HG02678 (cell line): ENCODE measurements around the gene LRP8.

Experiments used
- ATAC-seq: cut with Tn5 transposase; IDR thresholded peaks from one replicate; pipeline ENCODE4 v1.9.1; 2021; ENCODE audit warnings: mild to moderate bottlenecking, moderate library complexity; ENCODE audit not compliant: unreplicated experiment

Gene LRP8

DNA sequence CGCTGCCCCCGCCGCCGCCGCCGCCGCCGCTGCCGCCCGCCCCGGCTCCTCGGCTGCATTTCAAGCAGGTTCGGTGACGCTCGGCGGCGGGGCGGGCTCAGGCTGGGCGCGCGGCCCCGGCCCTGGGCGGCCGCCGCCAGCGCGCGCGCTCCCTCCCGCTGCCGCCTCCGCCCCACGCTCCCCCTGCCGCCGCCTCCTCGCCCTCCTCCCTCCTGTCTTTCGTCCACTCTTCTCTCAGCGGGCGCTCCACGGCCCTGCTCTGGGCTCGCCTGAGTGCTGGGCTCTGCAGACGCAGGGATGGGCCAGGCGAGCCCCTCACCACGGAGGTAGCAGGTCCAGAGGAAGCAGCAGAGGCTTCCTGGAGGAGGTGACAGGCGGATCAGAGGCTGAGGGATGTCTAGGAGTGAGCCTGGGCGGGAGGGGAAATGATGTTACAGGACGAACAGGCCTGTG, at the start of gene LRP8:
Gene LRP8 (minus strand): TSS at position 62 of the 453 bp plus-strand sequence. CDS start 158 bp downstream, outside the sequence.
- peak; percentile 37 for ATAC-seq

DNA sequence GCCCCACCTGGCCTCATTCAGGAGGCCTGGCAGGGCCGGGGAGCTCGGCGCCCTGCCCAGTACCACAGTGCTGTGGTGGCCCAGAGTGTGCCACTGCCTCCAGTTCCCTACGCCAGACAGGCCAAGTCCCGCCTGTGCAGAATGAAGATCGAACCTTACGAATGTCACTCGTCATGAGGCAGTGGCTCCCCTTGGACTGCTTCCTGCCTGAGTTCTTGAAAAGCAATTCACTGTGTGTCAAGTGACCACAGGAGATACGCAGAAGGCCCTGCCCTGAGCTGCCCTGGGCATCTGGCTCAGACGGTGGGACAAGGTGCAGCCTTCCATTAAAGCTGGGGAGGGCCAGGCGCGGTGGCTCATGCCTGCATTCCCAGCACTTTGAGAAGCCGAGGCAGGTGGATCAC, 49.6 kb upstream of the LRP8 start:
- no peak for ATAC-seq

DNA sequence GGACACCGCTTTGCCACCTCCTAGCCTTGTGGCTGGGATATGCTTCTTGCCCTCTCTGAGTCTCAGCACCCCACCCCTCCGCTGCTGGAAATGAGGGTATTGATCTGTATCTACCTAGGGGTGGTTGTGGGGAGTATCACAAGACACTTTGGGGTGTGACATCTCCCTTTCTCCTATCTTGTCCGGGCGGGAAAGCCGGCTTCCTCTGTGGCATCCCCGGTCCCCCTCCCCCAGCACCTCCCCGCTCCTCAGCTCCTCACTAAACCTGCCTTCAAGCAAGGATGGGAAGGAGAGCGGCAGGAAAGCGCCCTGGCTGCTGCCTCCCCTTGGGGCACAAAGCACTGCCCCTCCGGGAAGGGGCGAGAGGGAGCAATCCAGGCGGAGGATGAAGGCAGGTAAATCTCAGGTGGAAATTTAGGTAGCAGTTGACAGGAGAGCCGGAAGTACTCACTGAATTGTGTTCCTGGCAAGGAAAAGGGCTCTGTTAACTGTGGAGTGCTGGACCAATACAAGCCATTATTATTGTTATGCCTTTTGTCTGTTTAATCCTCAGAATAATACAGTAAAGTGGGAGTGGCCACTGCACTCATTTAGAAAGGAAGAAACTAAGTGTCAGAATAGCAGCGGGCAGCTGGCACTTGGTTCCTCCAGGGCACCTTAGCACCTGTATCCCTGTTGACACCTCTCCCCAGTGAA, 49.0 kb upstream of the LRP8 start:
- ATAC-seq, result no peak

DNA sequence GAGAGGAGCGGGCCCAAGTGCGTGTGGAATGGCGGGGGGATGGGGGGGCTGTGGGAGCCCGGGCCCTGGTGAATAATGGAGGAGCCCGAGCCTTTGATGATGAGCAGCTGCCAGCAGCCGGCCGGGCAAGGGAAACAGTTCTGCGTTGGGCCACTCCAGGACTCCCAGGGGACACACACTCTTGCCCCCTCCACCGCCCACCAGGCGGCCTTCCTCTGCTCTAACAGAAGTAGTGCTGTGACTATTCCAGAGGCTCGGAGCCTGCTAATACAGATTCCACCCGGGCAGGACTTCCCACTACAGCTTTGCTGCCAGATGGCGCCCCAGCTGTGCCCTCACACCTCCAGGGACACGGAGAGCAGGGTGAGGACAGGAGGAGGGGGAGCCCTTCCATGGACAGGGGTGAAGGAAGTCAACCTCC, 48.2 kb upstream of the LRP8 start:
- ATAC-seq, result no peak

DNA sequence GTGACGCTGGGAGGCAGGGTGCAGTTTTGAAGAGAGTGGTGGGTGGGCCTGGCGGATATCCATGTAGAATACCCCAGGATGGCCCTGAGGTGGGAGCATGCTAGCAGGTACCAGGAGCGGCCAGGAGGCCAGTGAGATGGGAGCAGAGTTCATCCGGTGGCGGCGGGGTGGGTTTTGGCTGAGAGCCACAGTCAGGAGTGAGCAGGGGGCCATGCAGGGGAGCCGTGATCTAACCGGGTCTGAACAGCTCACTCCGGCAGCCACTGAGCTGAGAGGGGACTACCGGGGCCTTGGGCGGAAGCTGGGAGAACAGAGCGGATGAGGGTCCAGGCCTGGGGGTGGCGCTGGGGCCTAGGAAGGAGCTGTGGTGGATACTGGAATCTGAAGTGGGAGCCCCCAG, 47.6 kb upstream of the LRP8 start:
- no peak for ATAC-seq

DNA sequence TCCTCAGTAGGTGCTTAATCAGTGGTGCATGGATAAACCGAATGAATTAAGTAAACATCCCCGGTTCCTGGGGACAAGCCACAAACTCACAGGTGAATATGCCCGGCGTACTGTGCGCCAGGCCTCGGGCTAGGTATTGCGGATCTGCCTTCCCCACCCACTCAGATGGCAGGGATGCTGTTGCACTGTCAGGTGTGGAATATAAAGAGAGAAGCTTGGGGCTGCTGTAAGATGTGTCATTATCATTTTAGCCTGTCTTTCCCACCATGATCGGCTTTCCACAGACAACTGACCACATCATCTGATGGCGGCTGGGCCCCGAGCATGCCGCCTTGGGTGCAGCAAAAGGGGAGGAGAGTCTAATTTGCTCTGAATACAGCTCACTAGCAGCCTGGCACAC, 45.4 kb upstream of the LRP8 start:
- no peak for ATAC-seq

DNA sequence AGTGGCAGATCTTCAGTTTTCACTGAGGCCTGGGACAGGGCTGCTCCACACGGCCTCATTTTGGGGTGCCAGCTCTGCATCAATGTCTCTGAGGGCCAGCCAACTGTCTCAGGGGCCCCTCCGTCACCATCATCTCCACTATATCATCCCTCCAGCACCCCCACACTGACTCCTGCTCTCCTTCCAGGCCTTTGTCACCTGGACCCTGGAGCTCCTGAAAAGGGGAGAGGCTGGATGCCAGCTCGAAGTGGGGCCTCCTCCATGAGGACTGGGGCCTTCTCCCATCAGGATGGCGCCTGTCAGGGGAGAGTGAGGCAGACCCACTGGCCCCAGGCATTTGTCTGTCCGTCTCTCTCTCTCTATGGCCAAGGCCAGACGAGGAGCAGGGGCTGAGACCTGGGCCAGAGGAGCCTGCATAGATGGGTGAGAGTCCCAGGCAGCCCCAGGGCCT, 44.7 kb upstream of the LRP8 start:
- no peak for ATAC-seq

DNA sequence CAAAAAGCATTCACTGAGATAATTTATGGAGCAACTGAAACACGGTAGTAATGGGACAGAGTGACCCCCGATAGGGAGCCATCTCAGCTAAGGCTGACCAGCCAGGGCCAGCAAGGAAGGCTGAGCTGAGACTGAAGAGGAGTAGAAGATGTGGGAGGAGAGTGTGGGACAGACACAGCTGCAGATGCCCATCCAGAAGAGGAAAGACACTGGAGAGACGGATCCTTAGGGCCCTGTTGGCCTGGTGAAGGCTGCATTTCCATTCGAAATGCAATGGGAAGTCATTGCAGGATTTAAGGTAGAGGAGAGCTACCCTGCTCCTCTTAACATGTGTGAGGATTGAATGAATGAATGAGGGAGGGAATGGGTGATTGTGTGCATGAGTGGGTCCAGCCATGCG, 44.0 kb upstream of the LRP8 start:
- ATAC-seq, result no peak

DNA sequence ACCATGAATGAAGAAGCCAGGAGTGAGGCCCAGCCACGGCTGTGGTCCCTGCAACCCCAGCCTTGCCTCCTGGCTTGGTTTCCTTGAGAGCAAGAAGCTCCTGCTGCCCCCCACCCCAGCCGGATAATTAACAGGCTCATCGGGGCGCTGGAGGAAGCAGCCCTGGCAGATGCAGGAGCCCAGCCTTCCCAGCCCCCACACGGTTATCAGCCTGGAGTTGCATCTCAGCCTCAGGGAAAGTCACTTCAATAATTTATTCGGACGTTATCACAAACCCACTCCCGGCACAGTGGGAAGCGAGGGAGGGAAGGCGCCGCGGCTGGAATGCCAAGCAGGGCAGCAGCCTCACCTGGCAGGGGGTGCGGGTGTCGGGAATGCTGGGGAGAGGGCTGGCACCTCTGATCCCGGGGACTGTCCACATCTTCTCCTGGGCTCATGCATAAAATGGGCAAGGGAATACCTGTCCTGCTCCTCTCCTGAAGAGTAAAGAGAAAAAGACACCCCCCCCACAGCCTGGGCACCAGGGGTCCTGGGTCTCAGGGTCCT, 43.3 kb upstream of the LRP8 start:
- no peak for ATAC-seq

DNA sequence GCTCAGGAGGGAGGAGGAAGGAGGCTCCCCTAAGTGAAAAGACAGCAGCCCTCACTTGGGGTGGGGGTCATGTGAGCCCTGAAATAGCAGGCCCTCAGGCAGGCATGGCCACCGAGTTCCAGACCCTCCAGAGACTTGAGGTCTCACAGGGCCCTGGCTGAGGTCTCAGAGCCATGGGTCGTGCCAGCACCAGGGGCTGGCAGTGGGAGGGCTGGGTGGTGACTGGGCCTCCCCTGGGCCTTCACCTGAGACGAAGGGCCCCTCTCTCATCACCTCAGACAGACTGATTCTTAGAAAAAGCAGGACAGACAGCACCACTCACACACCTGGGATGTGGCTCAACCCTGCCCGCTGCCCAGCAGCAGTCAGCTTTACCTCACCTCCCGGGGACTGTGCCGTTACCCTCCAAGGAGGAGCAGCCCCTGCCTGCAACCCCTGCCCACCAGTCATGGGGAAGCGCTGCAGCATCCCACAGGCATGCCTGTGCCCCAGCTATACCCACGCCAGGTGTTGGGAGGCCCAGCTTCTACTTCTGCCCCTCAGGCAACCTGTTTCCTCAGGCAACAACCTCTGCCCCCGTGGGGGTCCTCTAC, 42.6 kb upstream of the LRP8 start:
- no peak for ATAC-seq

DNA sequence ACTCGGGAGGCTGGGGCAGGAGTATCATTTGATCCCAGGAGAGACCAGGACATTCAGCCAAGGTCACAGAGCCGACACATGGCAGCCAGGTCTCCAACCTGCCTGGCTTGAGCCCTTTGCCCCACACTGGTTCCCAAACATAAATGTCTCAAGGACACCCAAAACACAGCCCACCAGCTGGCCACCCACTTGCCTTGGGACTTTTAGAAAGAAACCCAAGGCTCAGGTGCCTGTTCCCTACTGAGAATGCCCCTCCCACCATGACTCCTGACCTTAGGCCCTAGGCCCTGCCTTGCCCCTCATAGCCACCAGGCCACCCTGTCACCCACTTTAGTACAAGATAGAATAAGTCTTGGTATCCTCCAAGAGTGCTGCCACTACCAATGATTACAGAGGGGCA, 41.9 kb upstream of the LRP8 start:
- ATAC-seq, result no peak

DNA sequence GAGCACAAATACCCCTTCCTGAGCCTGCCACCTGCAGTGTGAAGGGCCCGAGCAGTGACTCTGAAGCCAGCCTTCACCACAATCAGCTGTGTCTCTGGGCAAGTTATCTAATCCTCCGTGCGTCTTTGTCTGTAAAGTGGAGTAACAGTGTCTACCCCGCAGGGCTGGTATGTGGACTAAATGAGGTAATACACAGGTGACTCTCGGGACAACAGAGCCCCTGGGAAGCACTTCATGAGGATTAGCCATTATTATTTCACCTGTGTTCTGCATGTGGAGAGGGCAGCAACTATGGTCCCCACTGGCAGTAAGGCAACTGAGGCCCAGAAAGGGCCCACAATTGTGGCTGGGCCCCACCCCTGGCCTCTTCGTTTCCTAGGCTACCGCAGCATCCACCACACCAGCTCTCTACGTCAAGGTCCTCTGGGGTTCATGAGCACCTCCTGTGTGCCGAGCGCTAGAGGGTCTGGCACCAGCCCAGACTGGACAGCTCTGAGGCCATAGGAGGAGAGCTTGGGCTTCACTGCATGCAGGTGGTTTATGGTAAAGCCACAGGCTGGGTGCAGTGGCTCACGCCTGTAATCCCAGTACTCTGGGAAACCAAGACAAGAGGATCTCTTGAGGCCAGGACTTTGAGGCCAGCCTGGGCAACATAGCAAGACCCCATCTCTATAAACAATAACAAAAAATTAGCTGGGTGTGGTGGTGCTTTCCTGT, 41.3 kb upstream of the LRP8 start:
- no peak for ATAC-seq

DNA sequence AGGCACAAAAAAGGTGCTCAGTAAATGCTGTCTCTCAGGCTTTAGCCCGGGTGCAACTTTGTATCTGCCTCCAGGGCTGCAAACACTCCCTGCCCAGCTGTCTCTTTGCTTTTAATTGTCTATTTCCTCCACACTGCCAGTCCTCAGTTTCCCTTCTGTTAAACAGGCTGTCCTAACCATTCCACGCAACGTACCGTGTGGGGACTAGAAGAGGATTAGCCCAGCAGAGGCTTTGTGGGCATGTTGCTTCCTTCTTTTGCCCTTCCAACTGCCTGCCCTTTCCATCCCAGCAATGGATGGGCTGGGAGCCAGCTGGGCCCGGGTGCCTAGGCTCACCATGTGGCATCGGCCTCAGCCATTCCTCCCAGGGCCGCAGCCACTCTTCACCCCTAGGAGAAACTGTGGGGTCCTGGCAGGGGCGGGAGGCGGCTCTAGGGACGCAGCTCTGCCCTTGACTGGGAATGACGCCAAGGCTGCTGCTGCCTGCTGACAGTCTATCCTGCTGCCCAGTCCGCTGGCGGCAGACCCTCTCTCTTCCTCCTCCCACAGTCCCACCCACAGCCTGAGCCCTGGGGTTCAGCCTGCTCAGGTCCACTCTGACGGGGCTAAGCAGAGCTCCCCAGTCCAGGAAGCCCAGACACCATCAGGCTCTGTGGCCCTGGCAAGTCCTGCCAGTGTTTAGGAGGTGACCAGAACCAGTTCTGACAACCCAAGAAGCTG, 40.6 kb upstream of the LRP8 start:
- ATAC-seq, result no peak

DNA sequence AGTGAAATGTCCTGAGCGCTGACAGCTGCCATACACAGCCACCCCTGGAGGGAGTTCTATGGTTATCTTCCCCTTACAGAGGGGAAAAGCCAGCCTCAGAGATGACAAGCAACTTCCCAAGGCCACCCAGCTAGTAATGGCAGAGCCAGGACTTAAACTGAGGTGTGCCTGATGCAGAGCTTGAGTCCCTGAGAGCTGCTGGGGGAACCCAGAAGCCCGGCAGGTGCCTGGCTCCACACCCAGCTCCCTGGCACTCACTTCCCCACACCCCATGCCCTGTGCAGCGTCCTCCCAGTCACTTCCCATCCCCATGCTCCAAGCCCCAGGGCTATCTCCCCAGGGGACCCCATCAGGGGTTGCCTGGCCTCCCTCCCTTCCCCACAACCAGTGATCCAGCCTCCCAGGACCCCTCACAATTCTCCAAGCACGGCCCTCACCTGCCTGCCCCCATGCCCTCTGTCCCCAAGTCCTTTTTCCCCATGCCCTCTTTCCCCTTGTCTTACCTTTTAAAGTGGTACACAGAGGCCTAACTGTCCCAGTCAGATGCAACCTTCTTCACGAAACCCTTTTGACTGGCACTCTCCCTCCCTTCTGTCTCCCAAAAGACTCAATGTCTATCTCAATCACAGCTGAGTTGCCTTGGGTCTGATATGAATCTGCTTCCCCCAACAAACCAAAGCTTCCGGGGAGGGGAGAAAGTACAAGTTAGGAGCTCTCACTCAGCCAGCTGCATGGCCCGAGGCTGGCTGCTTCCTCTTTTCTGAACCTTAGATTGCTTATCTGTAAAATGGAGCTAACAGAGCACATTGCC, 39.8 kb upstream of the LRP8 start:
- peak; percentile 88 for ATAC-seq

DNA sequence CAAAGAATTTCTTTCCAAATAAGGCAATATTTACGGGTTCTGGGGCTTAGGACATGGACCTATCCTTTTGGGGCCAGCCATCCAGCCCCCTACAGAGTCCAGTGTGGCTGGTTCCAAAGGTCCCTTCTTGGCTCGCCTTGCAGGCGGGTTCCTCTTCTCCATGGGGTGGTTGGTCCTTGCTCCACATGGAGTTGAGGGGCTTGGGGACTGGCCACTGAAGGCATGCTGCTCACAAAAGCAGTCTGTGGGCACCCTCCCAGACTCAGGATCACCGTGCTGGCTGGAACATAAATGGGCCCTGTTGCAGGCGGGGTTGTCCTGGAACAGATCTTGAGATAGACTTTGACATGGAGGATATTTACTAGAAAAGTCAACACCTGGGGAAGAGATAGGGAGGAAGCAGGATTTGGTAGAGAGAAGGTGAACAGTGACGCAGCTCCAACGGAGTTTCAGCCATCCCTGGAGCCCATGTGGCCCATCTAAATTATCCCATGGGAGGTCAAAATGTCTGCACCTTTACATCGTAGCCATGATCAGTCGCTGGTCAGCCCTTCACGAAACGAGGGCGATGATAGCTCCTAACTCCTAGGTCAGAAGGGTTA, 39.1 kb upstream of the LRP8 start:
- ATAC-seq, result no peak

DNA sequence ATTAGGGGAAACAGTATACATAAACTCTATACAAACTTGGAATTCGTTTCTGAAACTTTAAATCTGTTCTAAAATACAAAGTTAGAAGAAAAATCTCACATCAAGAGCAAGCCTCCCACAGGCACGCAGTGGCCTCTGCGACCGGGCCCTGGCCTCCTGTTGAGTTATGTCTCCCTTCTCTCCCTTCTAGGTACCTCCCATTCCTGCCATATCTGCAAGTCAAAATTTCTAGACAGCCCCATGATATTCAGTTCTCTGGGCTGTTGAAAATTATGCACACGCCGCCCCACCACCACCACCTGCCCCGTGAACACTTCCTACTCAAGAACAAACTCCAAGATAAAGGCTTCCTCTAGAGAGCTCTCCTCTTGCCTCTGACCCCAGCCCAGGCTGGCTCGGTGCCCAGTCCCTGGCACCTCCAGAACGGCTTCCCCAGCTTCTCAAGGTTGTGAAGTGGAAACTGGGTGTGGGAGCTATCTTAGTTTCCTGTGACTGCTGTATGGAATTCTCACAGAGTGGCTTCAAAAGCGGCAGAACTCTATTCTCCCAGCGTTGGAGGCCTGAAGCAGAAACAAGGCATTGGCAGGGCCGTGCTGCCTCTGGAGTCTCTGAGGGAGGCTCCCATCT, 37.7 kb upstream of the LRP8 start:
- ATAC-seq, result no peak

DNA sequence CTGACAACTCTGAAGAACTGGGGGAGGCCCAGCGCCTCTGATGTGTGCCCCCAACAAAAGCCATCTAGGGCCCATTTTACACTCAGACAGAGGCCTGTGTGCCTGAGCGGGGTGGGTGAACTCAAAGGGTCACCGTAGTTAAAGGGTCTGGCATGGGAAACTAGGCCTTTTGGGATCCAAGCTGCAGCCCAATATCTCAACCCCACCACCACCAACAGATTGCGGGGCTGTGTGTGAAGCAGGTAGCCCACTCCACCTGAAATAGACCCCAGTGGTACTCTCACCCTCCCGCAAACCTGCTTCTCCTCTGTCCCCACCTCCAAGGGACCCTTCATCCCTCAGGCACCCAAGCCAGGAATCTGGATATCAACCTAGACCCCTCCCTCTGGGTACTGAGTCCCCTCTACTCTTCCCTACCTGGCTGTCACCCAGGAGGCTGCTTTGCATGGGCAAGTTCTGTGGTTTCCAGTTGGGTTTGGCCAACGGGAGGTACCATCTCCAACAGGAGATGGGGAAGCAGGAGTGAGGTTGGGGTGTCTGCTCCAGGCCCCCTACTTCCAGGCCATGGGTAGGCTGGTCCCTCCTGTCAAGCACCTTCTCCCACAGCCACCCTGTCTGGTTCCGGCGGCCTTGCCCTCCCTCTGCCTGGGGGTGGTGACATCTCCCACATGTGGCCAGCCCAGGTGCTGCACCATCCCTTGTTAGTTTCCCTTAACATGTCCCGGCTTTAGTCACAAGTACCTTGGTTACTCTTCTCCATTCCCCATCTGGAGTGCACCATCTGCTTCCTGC, 35.2 kb upstream of the LRP8 start:
- no peak for ATAC-seq

DNA sequence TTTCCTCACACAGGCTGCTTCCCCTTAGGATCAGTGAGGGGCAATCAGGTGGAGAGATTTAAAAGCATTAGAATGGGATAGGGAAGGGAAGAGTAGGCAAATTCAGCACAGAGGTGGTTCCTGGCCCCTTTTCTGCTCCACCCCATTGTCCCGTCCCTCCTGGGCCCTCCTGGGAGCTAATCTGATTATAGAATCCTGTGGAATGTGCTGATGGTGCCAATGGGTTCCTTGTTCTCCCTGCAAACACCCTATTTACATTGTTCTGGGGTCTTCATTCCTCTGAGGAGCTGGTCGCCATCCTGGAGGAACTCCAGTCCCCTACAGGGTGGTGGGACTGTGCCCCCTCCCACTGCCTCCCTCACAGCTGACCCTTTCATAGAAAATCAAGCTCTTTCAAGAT, 34.4 kb upstream of the LRP8 start:
- no peak for ATAC-seq

DNA sequence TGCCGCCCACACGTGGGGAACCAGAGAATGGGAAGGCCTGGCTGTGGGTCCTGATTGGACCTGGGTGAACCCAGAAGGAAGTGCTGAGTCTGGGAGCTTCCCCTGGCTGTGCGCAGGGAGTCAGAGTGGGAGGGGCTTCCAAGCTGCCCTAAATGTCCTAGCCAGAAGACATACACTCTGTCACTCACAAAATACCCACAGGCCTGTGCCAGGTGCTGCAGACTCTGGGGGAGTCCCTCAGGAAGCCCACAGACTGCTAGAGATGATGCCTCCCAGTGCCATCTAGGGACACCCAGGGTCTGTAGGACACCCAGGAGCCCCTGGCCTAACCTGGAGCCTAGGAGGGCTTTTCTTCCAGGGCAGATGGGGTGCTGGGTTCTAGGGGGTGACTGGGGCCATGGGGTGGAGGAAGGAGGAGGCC, 33.7 kb upstream of the LRP8 start:
- ATAC-seq, result no peak
